Hematopoietic multipotent progenitor cell treated with erythropoietin and hydrocortisone succinate and interleukin-3 and kit ligand, for 15 days (in vitro differentiated cells): ENCODE results near the gene ZKSCAN7.
"Not testable (repeated sequence)": the region's sequence is repeated elsewhere in the genome, so short reads cannot be mapped to it uniquely, and the experiment has no call there.

Experiments
- DNase-seq: peaks from one replicate; pipeline ENCODE4 v3.0.0-alpha.2; 2015; ENCODE audit warnings: low spot score

ZKSCAN7 gene

DNA sequence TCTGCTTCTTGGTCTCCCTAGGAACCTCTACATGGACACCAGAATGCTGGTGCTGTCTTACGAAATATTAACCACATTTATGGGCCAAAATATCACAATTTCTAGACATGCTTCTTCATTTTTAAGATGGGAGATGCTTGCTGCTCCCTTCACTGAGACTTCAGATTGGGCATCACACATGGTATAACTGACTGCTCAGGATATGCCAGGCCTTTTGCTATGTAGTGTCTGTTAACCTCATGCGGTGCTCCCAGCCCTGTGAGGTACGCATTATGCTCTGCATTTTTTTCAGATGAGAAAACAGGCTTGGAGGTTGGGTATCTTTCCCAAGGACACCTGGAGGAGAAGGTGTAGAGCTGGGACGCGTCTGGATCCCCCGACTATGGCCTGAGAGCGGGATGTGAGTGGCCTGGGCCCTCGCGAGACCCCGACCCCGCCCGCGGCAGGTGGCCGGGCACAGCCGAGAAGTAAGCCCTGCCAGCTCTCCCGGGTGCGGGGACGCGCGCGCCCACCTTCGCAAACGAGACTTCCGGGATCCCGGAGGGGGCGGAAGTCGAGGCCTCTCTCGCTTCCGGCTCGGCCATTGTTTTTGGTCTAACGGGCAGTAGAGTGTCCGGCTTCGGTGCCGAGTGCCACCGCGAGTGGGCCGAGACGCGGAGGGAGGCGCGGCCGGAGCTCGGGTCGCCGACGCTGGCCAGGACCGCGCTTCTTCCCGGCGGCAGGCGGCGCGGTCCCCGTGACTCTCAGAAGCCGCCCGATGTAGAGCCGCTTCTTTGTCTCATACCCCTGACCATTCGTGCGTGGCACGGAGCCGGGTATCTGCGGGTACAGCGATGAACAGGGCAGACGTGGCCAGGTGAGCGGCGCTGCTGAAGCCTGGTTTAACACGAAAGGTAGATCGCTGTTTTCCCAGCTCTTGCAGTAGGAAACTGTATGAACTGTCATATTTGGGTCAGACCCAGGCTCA, at the start of gene ZKSCAN7:
TSS of gene ZKSCAN7 (plus strand) at position 568 of the 967 bp plus-strand sequence. CDS start 1,855 bp downstream, outside the sequence.
- no peak for DNase-seq

DNA sequence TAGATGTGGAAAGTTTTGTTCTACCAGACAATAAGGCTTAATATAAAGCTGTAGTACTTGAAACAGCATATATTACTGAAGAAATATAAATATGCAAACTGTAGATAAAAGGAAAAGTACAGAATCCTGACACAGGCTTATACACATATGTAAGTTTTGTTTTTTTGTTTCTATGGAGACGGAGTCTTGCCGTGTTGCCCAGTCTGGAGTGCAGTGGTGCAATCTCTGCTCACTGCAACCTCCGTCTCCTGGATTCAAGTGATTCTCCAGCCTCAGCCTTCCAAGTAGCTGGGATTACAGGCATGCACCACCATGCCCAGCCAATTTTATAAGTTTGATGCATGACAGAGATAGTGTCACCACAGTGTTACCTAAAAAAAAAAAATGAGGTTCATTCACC, 48.4 kb upstream of the ZKSCAN7 start:
- no peak for DNase-seq

DNA sequence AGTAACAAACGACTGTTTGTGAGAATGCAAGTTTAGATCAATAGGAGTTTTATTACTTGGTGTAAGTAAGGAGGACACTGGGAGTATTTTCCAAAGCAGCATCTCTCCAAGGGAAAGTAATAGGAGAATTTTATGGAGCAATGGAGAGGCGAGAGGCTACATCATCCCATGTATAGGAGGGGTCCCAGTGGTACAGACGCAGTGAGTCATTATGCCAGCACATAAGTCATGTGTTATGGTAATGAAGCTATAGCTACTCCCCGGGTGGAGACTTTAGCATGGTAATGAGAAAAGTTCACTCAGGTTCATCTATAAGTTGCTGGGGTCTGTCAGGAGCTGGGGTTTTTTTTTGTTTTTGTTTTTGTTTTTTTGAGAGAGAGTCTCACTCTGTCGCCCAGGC, 48.0 kb upstream of the ZKSCAN7 start:
- no peak for DNase-seq

- DNase-seq, result peak; percentile 10
Observed at GRCh38 chr3:44509393-44509921, 45.5 kb upstream of the ZKSCAN7 start.

GRCh38 chr3:44510000-44510368, 45.0 kb upstream of the ZKSCAN7 start:
- peak; percentile 16 for DNase-seq

DNA sequence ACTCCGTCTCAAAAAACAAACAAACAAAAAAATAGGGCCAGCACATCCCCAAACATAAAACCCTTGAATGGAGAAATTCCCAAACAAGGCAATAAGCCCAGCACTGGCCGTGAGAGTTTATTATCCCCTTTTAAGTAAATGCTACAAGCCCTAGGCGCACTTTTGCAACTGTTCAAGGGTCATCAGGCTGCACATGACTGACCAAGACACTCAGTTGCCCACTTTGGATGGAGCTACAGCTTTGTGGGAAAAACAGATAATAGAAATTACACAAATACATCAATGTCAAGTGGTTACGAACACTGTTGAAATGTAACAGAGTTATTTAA, 43.8 kb upstream of the ZKSCAN7 start:
- no peak for DNase-seq

DNA sequence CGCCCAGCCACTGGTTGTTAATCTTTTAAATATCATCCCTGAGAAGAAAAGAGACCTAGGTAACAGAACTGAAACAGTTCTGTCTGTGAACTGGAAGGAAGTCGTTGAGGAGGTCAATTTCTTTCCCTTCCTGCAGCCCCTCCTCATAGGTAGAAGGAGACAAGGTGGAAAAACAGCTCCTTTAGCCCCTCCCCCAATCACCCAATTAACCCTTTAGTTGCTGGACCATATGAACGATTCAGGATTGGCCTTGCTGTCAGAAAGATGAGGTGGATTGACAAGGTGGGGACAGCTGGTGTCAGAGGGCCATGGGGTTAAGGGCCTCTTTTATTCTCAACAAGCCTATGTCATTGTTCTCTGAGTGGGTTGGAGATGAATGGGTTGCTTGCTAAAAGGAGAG, 41.5 kb upstream of the ZKSCAN7 start:
- DNase-seq, result no peak

GRCh38 chr3:44516230-44516629, 38.8 kb upstream of the ZKSCAN7 start:
- no peak for DNase-seq

DNA sequence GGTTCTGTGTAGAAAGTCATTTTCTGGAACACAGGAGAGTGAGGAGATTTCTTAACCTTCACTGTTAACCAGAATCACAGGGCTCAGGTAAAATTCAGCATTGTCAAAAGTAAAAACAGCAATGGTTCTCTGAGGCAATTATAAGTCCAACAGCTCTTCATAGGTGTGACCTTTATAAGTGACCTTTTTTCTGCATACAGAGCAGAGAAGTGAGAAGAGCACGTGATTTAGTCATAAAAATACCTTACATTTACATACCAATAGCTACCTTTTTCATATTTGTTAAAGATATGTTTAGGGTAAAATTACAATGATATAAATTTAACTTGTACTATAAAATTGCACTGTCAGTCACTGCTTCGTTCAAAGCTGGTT, 36.2 kb upstream of the ZKSCAN7 start:
- DNase-seq, result no peak

DNA sequence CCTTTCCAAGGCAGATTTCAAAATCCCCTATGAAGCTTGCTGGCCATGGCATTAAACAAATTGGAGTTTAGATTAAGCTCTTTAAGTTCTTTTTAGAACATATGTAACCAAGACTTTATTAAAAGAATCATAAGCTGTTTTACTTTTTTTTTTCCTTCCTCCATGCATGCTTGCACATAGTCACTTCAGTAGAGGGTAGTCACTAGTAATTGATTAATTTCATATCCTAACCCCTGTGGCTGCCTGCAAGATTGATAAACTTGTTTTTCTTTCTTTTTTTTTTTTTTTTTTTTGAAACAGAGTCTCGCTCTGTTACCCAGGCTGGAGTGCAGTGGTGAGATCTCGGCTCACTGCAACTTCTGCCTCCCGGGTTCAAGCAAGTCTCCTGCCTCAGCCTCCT, 33.3 kb upstream of the ZKSCAN7 start:
- no peak for DNase-seq

GRCh38 chr3:44522494-44522933, 32.5 kb upstream of the ZKSCAN7 start:
- no peak for DNase-seq

GRCh38 chr3:44525060-44525459, 29.9 kb upstream of the ZKSCAN7 start:
- DNase-seq, result no peak

DNA sequence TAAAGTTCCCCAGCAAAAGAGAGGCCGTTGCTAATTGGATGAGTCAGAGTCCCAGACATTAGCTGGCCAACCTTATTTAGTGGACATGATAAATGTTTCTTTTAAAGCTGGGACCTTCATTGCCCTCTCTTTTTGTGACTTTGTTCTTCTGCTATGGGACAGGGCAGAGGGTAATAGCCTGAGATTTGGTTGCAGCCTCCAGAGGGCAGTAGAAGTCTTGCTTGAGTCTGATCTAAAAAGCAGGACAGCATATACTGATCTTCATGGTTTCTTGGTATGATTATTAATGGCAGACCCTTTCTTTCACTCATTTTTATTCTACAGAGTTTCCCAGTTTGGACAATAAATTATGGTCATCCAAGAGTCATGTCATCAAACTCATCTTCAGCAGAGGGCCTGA, 25.1 kb upstream of the ZKSCAN7 start:
- DNase-seq, result no peak

DNA sequence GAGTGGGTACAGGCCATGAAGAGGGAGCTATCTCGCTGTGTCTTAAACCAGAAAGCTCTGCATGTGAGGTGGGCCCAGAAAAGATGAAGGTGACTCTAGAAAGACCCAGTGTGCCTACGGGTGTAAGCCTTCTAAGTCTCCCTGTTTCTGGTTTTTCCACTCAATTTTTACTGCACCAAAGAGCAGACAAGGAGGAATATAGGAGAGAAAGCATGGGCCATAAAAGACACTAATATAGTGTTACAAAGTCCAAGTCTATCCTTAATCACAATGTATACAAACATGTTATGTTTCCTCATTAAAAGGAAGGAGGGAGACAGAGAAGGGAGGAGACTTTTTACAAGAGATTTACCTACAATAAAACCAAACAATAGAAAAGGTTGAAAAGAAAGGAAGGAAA, 24.1 kb upstream of the ZKSCAN7 start:
- DNase-seq, result no peak

GRCh38 chr3:44534659-44535058, 20.3 kb upstream of the ZKSCAN7 start:
- not testable (repeated sequence) for DNase-seq

DNA sequence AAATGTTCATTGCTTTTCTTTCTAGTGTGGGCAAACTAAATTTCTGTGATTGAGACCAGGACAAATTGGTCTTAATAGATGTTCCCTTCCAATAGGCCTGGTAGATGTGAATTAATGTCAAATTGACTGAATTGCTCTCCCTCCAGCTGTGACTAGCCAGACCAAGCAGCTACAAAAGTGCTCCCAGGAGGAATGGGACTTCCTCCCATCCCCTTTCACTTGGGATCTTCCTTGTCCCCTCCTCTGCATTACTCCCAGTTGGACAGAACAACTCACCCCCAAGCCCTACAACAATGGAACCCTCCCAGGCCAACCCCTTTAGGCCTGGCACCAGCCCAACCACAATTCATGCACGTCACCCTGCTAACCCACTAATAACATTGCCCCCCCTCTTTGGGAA, 19.6 kb upstream of the ZKSCAN7 start:
- DNase-seq, result no peak

GRCh38 chr3:44544811-44545210, 10.2 kb upstream of the ZKSCAN7 start:
- not testable (repeated sequence) for DNase-seq

DNA sequence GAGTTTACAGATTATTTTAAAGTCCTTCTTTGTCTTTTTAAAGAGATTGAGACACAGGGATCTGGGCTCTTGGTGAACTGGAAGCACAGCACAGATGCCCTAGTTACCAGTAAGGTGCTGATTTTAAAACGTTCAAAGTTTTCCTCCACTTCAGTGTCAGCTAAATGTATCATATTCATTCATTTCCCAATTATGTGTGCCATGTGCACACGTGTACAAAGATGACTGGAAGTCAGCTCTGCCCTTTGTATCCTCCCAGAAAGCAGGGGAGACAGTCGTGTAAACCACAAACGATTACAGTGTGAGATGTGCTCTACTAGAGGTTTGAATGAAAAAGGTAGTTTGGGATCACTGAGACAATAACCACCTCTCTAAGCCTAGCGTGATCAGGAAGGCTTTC, 730 bp downstream of the ZKSCAN7 start:
- no peak for DNase-seq

DNA sequence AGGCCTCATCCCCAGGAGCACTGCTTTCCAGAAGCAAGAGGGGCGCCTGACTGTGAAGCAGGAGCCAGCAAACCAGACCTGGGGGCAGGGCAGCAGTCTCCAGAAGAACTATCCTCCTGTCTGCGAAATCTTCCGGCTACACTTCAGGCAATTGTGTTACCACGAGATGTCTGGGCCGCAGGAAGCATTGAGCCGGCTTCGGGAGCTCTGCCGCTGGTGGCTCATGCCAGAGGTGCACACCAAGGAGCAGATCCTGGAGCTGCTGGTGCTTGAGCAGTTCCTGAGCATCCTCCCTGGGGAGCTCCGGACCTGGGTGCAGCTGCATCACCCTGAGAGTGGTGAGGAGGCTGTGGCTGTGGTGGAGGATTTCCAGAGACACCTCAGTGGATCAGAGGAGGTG, 2.1 kb downstream of the ZKSCAN7 start:
- no peak for DNase-seq

GRCh38 chr3:44561076-44561475, 6.1 kb downstream of the ZKSCAN7 start:
- DNase-seq, result no peak

DNA sequence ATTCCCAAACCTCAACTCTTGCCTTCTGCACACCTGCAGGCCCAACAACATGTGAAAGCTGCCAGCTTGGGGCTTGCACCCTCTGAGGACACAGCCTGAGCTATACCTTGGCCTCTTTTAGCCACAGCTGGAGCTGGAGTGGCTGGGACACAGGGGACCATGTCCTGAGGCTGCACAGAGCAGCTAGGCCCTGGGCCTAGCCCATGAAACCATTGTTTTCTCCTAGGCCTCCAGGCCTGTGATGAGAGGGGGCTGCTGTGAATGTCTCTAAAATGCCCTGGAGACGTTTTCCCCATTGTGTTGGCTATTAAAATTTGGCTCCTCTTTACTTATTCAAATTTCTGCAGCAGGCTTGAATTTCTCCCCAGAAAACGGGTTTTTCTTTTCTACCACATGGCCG, 7.2 kb downstream of the ZKSCAN7 start:
- DNase-seq, result no peak

- no peak for DNase-seq
Observed at GRCh38 chr3:44568561-44568960, 13.6 kb downstream of the ZKSCAN7 start.

DNA sequence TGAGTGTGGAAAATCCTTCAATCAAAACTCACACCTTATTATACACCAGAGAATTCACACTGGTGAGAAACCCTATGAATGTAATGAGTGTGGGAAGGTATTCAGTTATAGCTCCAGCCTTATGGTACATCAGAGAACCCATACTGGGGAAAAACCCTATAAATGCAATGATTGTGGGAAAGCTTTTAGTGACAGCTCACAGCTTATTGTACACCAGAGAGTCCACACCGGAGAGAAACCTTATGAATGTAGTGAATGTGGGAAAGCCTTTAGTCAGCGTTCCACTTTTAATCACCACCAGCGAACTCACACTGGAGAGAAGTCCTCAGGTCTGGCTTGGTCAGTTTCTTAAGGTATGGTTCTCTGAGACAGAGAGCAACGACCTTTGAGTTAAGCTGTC, 16.0 kb downstream of the ZKSCAN7 start:
- DNase-seq, result no peak

DNA sequence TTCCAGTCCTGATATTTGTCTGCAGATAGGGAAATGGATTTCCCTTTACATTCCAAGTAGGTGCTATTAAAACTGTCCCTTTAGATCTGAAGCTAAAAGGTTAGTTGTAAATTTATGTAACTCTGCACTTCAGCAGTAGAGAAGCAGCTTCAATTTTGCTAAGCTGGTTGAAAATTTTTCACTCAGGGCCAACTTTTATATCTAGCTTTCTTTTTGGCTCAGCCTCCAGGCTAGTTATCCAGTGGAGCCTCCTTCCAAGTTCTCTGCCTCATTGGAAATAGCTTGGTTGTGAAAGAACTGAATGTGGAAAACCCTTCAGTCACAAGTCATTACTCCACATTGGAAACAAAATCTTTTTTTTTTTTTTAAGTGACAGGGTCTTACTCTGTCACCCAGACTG, 21.6 kb downstream of the ZKSCAN7 start:
- DNase-seq, result no peak
